CMK (cell line): ENCODE results near the gene SYT2.
"Not testable (repeated sequence)": the region's sequence is repeated elsewhere in the genome, so short reads cannot be mapped to it uniquely, and the experiment has no call there.

Source experiments
- DNase-seq: peaks from one replicate; pipeline ENCODE4 v3.0.0-alpha.2; 2010; ENCODE audit warnings: low read depth

SYT2 gene

GRCh38 chr1:202569393-202570322 is 140.6 kb downstream of the SYT2 start:
- DNase-seq, result no peak

GRCh38 chr1:202568826-202569225 is 141.4 kb downstream of the SYT2 start:
- DNase-seq, result no peak

DNA sequence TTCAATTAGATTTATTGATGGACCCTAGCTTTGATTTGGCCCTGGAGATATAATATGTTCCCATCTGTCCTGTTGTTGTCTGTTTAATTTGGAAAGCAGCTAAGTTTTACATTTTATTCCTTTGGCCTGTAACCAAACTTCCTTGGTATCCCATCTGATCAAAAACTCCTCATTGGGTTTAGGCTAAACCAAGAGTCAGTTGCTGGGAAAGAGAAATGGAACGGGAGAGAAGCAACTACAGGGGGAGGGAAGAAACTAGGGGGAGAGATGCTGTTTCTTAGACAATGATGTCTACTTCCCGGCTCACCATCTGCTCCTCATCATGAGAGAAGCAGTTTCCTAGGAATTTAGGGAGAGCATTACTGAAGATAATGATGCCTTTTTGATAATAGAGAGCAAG is 141.8 kb downstream of the SYT2 start:
- no peak for DNase-seq

DNA sequence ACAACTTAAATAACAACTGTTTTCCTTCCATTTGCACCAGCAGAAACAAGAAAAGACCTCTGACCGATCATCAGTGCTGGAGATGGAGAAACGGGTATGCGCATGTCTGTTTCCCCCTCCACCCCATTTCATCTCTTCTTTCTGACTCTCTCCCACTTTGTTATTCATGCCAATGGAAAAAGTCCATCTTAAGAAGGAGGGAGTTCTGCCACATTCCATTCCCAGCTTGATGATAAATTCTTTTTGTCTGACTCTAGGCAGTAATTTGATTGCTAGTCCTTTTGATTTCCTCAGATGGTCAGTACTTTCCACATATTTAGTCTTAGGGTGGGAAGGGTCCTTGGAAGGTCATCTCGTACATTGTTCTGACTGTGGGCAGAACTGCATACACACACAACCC is 142.5 kb downstream of the SYT2 start:
- DNase-seq, result no peak

DNA sequence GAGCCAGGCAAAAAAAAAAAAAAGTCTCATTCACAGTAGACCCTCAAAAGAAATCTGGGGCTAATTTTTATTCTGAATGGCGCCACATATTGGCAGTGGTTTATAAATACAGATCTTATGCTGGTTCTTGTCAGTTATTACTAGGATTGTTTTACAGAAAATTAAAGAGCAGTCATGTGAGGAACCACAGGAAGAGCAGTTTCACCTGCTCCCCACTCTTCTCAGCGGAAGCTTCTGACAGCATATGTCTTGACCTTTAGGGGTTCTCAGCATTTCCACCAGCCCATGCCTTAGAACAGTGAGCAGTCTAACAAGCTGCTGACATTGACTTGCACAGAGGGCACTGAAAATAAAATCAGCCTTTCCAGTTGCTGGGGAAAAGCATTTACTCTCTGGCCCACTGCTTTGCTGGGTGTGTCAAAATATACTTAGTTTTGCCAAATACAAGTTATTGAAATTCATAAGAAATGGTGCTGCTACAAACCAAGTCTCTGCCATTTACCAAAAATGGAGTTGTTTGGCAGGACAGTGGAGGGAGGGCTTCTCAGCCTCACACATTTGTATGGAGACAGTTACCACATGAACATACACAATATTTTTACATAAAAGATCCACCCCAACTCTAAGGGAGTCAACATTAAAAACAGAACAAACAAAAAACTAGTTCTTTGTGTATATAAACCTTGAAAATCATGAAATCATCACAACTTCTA is 144.2 kb downstream of the SYT2 start:
- no peak for DNase-seq

- DNase-seq, result no peak
Measured at GRCh38 chr1:202564958-202565495, 145.2 kb downstream of the SYT2 start.

- DNase-seq, result no peak
Measured at GRCh38 chr1:202563818-202564217, 146.4 kb downstream of the SYT2 start.

DNA sequence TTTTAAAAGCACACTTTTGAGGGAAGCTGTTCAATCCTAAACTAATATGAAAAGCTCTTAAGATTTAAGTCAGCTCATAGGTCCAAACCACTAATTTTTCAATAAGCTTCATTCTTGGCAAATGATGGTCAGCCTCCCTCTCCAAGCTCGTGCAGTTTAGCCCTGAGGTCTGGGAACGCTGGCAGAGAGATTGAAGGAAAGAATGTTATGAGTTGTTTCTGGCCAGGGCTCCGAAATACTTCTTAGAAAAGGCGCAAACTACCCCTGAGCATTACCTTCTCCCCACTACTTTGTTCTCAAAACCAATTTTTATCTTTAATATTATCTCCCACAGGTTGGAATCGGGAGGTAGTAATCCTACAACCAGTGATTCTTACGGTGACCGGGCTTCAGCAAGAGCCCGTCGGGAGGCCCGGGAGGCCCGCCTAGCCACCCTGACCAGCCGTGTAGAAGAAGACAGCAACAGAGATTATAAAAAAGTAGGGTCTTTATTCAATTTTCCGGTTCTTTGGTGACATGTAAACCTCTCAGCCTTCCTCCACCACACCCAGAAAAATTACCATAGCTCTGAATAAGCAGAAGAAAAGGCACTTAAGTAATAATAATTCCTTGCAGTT is 147.7 kb downstream of the SYT2 start:
- DNase-seq, result no peak

- DNase-seq, result no peak
Measured at GRCh38 chr1:202561726-202562443, 148.4 kb downstream of the SYT2 start.

GRCh38 chr1:202561240-202561639 is 149.0 kb downstream of the SYT2 start:
- no peak for DNase-seq

- DNase-seq, result not testable (repeated sequence)
Measured at GRCh38 chr1:202557662-202558061, 152.6 kb downstream of the SYT2 start.

DNA sequence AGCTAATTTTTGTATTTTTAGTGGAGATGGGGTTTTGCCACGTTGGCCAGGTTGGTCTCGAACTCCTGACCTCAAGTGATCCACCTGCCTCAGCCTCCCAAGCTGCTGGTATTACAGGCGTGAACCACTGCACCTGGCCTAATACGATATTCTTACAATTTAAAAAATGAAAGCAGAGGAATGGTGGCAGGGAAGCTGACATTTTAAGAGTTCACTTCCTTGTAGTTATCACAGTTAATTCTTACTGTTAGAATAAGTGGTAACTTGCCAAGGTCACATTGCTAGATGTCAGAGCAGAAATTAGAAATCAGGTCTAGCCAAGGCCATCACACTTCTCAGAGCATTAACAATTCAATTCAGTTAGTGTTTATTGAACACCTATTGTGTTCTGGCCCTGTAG is 154.2 kb downstream of the SYT2 start:
- not testable (repeated sequence) for DNase-seq

- not testable (repeated sequence) for DNase-seq
Measured at GRCh38 chr1:202554619-202555018, 155.6 kb downstream of the SYT2 start.

DNA sequence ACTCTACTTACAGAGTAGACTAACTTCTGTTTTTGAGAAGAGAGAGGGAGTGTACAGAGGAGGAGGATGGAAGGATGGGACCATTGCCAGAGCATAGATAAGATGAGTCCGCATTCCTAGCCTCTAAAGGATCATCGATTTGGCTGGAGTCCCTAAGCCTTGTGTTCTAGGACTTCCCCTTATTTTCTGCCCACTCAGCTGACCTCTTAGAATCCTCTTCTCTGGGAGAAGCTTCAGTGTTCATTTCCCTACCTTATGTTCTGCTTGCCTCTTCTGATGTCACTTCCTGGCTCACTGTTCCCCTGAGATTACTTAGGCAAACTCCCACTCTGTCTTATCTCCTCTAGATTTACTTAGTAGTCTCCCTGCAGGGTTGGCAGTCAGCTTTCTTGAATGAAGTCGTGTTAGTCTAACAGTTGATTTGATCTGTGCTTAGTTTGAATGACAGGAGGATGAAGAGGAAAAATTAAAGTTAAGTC is 156.7 kb downstream of the SYT2 start:
- DNase-seq, result peak; percentile 34

DNA sequence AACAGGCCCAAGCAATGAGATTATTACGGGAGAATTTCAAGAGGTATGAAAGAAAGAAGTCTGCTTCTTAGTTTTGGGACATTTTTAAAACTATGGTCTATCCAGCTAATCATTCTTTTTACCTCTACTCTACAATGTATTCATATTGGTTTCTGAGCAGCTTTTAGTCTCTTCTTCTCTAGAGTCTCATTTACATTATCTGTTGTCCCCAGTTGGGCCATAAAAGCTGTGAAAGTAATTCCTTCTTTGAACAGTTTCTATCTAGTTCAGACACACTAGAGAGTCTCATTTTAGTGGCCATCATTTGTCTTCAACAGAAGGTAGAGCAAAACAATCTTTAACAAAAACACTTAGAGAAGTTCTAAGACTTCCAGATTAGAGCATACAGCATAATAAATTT is 157.2 kb downstream of the SYT2 start:
- DNase-seq, result not testable (repeated sequence)

DNA sequence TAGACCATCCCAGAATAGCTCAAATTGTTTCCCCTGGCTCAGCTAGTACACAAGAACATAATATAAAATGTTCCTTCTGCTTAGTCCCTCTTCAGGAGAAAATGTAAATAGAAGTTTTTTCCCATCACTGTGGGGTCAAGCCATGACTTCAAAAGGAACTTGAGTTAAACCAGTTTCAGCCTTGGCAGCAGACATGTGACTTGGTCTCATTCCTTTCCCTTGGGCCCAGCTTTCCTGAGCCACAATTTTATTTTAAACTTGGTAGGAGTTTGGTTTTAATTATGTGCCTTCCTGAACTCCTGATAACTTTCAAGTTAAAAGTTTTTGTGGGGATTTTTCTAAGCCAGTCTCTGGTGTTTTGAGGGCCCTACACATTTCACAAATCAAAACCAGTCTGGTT is 157.6 kb downstream of the SYT2 start:
- DNase-seq, result not testable (repeated sequence)

DNA sequence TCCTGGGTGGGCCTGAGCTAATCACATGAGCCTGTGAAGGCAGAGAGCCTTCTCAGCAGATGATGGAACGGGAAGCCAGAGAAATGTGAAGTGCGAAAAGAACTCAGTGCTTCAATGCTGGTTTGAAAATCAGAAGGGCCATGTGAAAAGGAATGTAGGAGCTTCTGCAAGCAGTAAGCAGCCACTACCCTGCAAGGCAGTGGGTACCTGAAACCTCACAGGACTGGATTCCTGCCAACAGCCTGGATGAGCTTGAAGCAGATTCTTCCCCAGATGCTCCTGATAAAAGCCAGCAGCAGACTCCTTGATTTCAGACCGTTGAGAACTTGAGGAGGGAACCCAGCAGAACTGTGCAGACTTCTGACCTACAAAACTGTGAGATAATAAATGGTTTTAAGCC is 158.6 kb downstream of the SYT2 start:
- DNase-seq, result no peak

GRCh38 chr1:202550088-202550487 is 160.2 kb downstream of the SYT2 start:
- DNase-seq, result not testable (repeated sequence)

GRCh38 chr1:202547215-202547614 is 163.0 kb downstream of the SYT2 start:
- DNase-seq, result no peak

- DNase-seq, result not testable (repeated sequence)
Measured at GRCh38 chr1:202546796-202547195, 163.5 kb downstream of the SYT2 start.

DNA sequence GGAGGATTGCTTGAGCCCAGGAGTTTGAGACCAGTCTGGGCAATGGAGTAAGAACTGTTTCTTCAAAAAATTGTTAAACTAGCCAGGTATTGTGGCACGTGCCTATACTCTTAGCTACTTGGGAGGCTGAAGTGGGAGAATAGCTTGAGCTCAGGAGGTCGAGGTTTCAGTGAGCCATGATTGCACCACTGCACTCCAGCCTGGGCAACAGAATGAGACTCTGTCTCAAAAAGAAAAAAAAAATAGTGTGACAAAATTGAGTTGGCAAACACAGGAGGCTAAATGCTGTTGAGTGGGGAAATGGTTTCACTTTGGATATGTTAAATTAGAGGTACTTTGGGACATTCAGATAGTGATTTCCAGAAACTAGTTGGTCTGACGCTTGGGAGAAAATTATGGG is 163.9 kb downstream of the SYT2 start:
- DNase-seq, result not testable (repeated sequence)
